Measurements from ENCODE around the gene KAZN.
A peak's percentile ranks its signal among the peaks of the same experiment; 100 is the strongest.

KAZN gene

DNA sequence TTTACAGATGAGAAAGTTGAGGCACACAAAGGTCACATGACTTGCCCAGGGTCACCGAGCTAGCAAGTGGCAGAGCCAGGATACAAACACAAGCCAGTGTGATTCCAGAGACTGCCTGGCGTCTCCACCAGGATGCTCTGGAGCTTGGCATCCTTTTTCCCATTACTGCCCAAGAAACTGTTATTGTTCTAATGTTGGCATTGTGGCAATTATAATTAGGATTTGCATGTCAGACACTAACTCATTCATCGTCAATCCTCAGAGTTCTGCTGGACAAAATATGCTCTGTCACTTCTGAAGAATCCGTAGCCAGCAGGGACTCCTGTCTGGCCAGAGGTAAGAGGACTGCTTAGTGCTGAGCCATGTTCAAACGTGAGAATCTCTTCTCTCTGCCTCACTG, 8.8 kb downstream of the KAZN start:
- H3K79me2 ChIP-seq (ENCODE audit: control insufficient read depth, low read length): no peaks in the 10 kb centered on the region
- no peaks in the 10 kb centered on the region for H3K9me3 ChIP-seq (ENCODE audit: control insufficient read depth, insufficient read depth, low read length)
- H3F3A ChIP-seq (ENCODE audit: control insufficient read depth, insufficient read depth): no peaks in the 10 kb centered on the region
- no peaks in the 10 kb centered on the region for H3K36me3 ChIP-seq (ENCODE audit: control insufficient read depth, low read length)
- no peak overlapping the region for H3K4me2 ChIP-seq (ENCODE audit: low read length)
- H3K9me2 ChIP-seq (replicated peaks; ENCODE audit: control insufficient read depth, low read length): no peaks in the 10 kb centered on the region
- H3K27ac ChIP-seq (ENCODE audit: low read depth, low read length): no peak overlapping the region
- no peaks in the 10 kb centered on the region for H4K20me1 ChIP-seq (ENCODE audit: control insufficient read depth, insufficient read depth, low read depth, low read length)
- H3K4me1 ChIP-seq (ENCODE audit: control insufficient read depth, low read length): peaks cover 9% of the 10 kb centered on the region; the same call in 1 of the 2 replicates
- H3K27me3 ChIP-seq (ENCODE audit: control insufficient read depth, low read length): peaks cover 7% of the 10 kb centered on the region; the same call in 1 of the 2 replicates
- TF ChIP-seq EZH2phosphoT487 (IDR thresholded peaks at IDR 0.05; ENCODE audit: borderline replicate concordance, low read length): no peak
- TF ChIP-seq, protein P1, sequence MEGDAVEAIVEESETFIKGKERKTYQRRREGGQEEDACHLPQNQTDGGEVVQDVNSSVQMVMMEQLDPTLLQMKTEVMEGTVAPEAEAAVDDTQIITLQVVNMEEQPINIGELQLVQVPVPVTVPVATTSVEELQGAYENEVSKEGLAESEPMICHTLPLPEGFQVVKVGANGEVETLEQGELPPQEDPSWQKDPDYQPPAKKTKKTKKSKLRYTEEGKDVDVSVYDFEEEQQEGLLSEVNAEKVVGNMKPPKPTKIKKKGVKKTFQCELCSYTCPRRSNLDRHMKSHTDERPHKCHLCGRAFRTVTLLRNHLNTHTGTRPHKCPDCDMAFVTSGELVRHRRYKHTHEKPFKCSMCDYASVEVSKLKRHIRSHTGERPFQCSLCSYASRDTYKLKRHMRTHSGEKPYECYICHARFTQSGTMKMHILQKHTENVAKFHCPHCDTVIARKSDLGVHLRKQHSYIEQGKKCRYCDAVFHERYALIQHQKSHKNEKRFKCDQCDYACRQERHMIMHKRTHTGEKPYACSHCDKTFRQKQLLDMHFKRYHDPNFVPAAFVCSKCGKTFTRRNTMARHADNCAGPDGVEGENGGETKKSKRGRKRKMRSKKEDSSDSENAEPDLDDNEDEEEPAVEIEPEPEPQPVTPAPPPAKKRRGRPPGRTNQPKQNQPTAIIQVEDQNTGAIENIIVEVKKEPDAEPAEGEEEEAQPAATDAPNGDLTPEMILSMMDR (IDR thresholded peaks at IDR 0.05; ENCODE audit: low read depth, low read length, poor library complexity, severe bottlenecking): no peak
- H3K4me3 ChIP-seq (ENCODE audit: low read length): no peak overlapping the region

DNA sequence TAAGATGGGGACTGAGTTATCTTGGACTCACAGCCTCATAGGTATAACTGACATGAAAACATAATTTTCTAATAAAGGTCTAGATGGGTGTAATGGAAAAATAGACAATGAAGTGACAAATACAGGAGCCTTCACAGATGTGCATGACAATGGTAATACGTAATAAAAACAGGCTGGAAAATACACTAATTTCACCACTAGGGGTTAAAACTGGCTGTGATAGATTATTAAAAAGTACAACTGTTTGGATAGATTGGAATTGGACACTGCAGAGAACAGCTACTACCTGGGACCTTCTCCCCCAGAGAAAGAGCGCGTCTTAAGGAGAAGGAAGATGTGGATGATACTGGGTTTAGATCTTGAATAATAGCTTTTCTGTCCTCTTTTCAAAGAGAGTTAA, 9.8 kb downstream of the KAZN start:
- H3K9me2 ChIP-seq (replicated peaks; ENCODE audit: control insufficient read depth, low read length): no peaks in the 10 kb centered on the region
- TF ChIP-seq, protein P1 (IDR thresholded peaks at IDR 0.05; ENCODE audit: low read depth, low read length, poor library complexity, severe bottlenecking): peak; percentile 49
- TF ChIP-seq EZH2phosphoT487 (IDR thresholded peaks at IDR 0.05; ENCODE audit: borderline replicate concordance, low read length): no peak
- no peak overlapping the region for H3K4me3 ChIP-seq (ENCODE audit: low read length)
- H3K4me1 ChIP-seq (ENCODE audit: control insufficient read depth, low read length): peaks cover 9% of the 10 kb centered on the region; the same call in 1 of the 2 replicates
- no peaks in the 10 kb centered on the region for H3K27me3 ChIP-seq (ENCODE audit: control insufficient read depth, low read length)
- no peaks in the 10 kb centered on the region for H4K20me1 ChIP-seq (ENCODE audit: control insufficient read depth, insufficient read depth, low read depth, low read length)
- no peak overlapping the region for H3K27ac ChIP-seq (ENCODE audit: low read depth, low read length)
- H3K79me2 ChIP-seq (ENCODE audit: control insufficient read depth, low read length): no peaks in the 10 kb centered on the region
- no peaks in the 10 kb centered on the region for H3F3A ChIP-seq (ENCODE audit: control insufficient read depth, insufficient read depth)
- H3K36me3 ChIP-seq (ENCODE audit: control insufficient read depth, low read length): no peaks in the 10 kb centered on the region
- no peaks in the 10 kb centered on the region for H3K9me3 ChIP-seq (ENCODE audit: control insufficient read depth, insufficient read depth, low read length)
- no peak overlapping the region for H3K4me2 ChIP-seq (ENCODE audit: low read length)

DNA sequence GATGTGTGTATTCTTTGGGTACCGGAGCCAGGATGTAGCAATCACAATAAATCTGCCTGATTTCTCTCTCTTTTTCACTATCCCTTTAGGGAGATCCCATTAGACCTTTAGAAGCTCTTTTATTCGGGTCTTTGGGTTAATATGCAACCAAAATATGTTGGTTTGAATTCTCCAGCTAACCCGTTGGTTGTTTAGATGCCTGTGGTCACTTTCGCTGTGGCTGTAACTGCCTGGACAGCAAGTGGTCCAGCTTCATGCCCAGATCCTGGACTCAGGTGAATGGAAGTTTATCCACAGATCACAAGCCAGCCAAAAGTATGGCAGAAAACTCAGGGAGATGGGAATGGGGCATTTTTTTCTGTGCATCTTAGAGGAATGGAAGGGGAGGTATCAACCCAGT, 12.3 kb downstream of the KAZN start:
- no peaks in the 10 kb centered on the region for H3K9me2 ChIP-seq (replicated peaks; ENCODE audit: control insufficient read depth, low read length)
- no peak overlapping the region for H3K4me2 ChIP-seq (ENCODE audit: low read length)
- no peaks in the 10 kb centered on the region for H3K9me3 ChIP-seq (ENCODE audit: control insufficient read depth, insufficient read depth, low read length)
- no peak for TF ChIP-seq EZH2phosphoT487 (IDR thresholded peaks at IDR 0.05; ENCODE audit: borderline replicate concordance, low read length)
- TF ChIP-seq, protein P1 (IDR thresholded peaks at IDR 0.05; ENCODE audit: low read depth, low read length, poor library complexity, severe bottlenecking): no peak
- H3K79me2 ChIP-seq (ENCODE audit: control insufficient read depth, low read length): no peaks in the 10 kb centered on the region
- H3K4me1 ChIP-seq (ENCODE audit: control insufficient read depth, low read length): peaks cover 9% of the 10 kb centered on the region; the same call in 1 of the 2 replicates
- no peaks in the 10 kb centered on the region for H3K27me3 ChIP-seq (ENCODE audit: control insufficient read depth, low read length)
- no peaks in the 10 kb centered on the region for H3K36me3 ChIP-seq (ENCODE audit: control insufficient read depth, low read length)
- no peak overlapping the region for H3K4me3 ChIP-seq (ENCODE audit: low read length)
- H4K20me1 ChIP-seq (ENCODE audit: control insufficient read depth, insufficient read depth, low read depth, low read length): no peaks in the 10 kb centered on the region
- no peaks in the 10 kb centered on the region for H3F3A ChIP-seq (ENCODE audit: control insufficient read depth, insufficient read depth)
- no peak overlapping the region for H3K27ac ChIP-seq (ENCODE audit: low read depth, low read length)
